Measurements from ENCODE around the gene RASSF7. TPM values are rescaled to one million over a fixed set of nuclear protein-coding genes. Genes with fewer than 3 reads are reported as not detected.

Gene RASSF7
- total RNA-seq, 1 experiment from 2014 or later: 36.2 TPM

DNA sequence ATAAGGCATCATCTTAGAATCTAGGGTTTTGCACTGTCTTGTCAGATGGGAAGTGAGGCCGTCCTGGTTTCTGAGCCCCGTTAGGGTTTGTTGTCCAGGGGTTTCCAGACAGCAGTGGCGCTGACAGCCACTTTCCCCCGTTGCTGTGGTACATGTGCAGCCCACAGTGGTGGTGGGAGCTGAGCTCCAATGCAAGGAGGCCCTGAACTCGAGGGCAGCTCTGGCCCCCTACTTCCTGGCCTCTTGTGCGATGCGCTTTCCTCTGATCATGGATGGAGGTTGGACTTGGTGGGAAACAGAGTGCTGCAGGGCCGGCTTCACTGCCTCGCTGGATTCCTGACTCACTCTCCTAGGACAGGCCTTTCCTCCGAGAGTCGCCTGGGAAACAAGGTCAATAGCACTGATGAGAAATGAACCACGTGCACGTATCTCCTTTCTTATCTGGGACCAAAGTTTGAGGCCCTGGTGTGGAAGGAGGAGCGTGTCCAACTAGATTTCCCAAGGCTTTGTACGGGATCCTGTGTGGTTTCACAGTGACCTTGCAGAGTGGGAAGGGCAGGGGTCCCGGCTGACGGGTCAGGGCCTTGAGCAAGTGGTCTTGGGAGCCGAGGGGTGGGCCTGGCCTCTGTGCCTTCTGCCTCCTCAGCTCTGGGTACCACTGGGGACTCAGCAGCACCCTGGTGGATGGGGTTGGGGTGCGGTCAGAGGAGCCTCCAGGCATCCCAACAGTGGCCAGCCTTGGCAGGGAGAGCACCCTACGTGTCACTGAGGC is 19.2 kb downstream of the RASSF7 start:
- no peaks in the 10 kb centered on the region for H3K9me3 ChIP-seq (ENCODE audit: insufficient read depth, low read depth)
- H3K4me3 ChIP-seq: no peak overlapping the region
- no peak overlapping the region for H2AFZ ChIP-seq
- H3K9me2 ChIP-seq (ENCODE audit: insufficient read depth): no peaks in the 10 kb centered on the region
- TF ChIP-seq, protein P1, sequence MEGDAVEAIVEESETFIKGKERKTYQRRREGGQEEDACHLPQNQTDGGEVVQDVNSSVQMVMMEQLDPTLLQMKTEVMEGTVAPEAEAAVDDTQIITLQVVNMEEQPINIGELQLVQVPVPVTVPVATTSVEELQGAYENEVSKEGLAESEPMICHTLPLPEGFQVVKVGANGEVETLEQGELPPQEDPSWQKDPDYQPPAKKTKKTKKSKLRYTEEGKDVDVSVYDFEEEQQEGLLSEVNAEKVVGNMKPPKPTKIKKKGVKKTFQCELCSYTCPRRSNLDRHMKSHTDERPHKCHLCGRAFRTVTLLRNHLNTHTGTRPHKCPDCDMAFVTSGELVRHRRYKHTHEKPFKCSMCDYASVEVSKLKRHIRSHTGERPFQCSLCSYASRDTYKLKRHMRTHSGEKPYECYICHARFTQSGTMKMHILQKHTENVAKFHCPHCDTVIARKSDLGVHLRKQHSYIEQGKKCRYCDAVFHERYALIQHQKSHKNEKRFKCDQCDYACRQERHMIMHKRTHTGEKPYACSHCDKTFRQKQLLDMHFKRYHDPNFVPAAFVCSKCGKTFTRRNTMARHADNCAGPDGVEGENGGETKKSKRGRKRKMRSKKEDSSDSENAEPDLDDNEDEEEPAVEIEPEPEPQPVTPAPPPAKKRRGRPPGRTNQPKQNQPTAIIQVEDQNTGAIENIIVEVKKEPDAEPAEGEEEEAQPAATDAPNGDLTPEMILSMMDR (conservative IDR thresholded peaks at IDR 0.05): no peak
- no peak for TF ChIP-seq EZH2 (IDR thresholded peaks at IDR 0.05; ENCODE audit: low read depth)
- no peak for DNase-seq
- ChIA-PET POLR2A (ENCODE audit: unreplicated experiment) (no interaction called here), CTCF (no interaction called here)
- H3K79me2 ChIP-seq (ENCODE audit: low read depth): peaks cover 53% of the 10 kb centered on the region
- H4K20me1 ChIP-seq (ENCODE audit: insufficient read depth): peaks cover 47% of the 10 kb centered on the region
- no TSS peak for BruUV-seq (replicated peaks)
- no peaks in the 10 kb centered on the region; the same call in 1 of the 2 replicates for H3K36me3 ChIP-seq (ENCODE audit: low read depth)
- intact Hi-C loops (cut with micrococcal nuclease; ENCODE audit: unreplicated experiment): no loop called here
- no peaks in the 10 kb centered on the region for H3F3A ChIP-seq (ENCODE audit: insufficient read depth, low read depth)
- no peak overlapping the region for H3K4me2 ChIP-seq
- no peak overlapping the region for H3K27ac ChIP-seq
- peaks cover 16% of the 10 kb centered on the region for H3K4me1 ChIP-seq (replicated peaks; ENCODE audit: insufficient read depth)
- H3K27me3 ChIP-seq (ENCODE audit: insufficient read depth, low read depth): no peaks in the 10 kb centered on the region

DNA sequence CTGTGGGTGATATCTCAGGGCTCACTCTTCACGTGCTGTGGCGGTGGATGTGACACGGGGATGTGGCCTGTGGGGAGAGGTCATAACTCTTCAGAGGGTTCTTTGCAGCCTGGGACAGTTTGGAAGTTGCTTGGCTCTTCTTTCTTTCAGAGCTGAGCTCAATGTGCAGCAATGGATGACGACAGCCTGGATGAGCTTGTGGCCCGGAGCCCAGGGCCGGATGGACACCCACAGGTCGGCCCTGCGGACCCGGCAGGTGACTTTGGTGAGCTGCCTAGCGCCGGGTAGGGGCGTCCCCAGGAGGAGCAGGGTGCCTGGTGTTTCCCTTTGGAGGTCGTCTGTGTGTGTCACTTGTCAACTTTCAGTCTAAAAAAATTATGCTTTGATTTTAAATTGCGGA is 20.6 kb downstream of the RASSF7 start:
- H2AFZ ChIP-seq: no peak overlapping the region
- peaks cover 53% of the 10 kb centered on the region for H3K79me2 ChIP-seq (ENCODE audit: low read depth)
- H3K4me2 ChIP-seq: no peak overlapping the region
- no peaks in the 10 kb centered on the region; the same call in 1 of the 2 replicates for H3K36me3 ChIP-seq (ENCODE audit: low read depth)
- CTCF ChIA-PET: no interaction called here
- no peaks in the 10 kb centered on the region for H3K9me3 ChIP-seq (ENCODE audit: insufficient read depth, low read depth)
- H3K27ac ChIP-seq: no peak overlapping the region
- H3K27me3 ChIP-seq (ENCODE audit: insufficient read depth, low read depth): no peaks in the 10 kb centered on the region
- BruUV-seq (replicated peaks): no TSS peak
- POLR2A ChIA-PET (ENCODE audit: unreplicated experiment): no interaction called here
- no peaks in the 10 kb centered on the region for H3F3A ChIP-seq (ENCODE audit: insufficient read depth, low read depth)
- peaks cover 47% of the 10 kb centered on the region for H4K20me1 ChIP-seq (ENCODE audit: insufficient read depth)
- peaks cover 16% of the 10 kb centered on the region for H3K4me1 ChIP-seq (replicated peaks; ENCODE audit: insufficient read depth)
- no peaks in the 10 kb centered on the region for H3K9me2 ChIP-seq (ENCODE audit: insufficient read depth)
- DNase-seq: no peak
- no peak overlapping the region for H3K4me3 ChIP-seq
- TF ChIP-seq, protein P1 (conservative IDR thresholded peaks at IDR 0.05): no peak
- no peak for TF ChIP-seq EZH2 (IDR thresholded peaks at IDR 0.05; ENCODE audit: low read depth)
- intact Hi-C loops (cut with micrococcal nuclease; ENCODE audit: unreplicated experiment): no loop called here

DNA sequence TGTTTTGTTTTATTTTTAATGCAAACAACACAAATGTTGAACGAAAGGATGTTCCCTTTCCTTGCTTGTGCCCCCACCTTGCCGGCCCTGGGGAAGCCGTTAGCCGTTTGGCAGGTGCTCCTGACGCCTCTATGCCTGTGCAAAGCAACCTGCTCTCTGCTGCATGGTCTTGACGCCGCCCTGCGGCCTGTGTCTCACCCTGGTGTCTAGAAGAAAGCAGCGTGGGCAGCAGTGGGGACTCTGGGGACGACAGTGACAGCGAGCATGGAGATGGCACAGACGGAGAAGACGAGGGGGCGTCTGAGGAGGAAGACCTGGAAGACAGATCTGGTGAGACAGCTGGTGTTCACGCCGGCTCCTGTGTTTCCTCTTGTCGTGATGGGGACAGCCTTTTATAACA is 21.0 kb downstream of the RASSF7 start:
- POLR2A ChIA-PET (ENCODE audit: unreplicated experiment): no interaction called here
- Histone ChIP-seq H3K79me2 (ENCODE audit: low read depth) (peaks cover 52% of the 10 kb centered on the region), H3K27me3 (ENCODE audit: insufficient read depth, low read depth) (no peaks in the 10 kb centered on the region), H3K4me2 (no peak overlapping the region), H2AFZ (no peak overlapping the region), H3K4me1 (replicated peaks; ENCODE audit: insufficient read depth) (peaks cover 16% of the 10 kb centered on the region), H3K9me2 (ENCODE audit: insufficient read depth) (no peaks in the 10 kb centered on the region), H3K36me3 (ENCODE audit: low read depth) (no peaks in the 10 kb centered on the region; the same call in 1 of the 2 replicates), H3K4me3 (no peak overlapping the region), H3K27ac (no peak overlapping the region), H3F3A (ENCODE audit: insufficient read depth, low read depth) (no peaks in the 10 kb centered on the region), H3K9me3 (ENCODE audit: insufficient read depth, low read depth) (no peaks in the 10 kb centered on the region), H4K20me1 (ENCODE audit: insufficient read depth) (peaks cover 47% of the 10 kb centered on the region)
- TF ChIP-seq, protein P1 (conservative IDR thresholded peaks at IDR 0.05): no peak
- no peak for TF ChIP-seq EZH2 (IDR thresholded peaks at IDR 0.05; ENCODE audit: low read depth)
- no peak for DNase-seq
- BruUV-seq (replicated peaks): no TSS peak
- intact Hi-C loops (cut with micrococcal nuclease; ENCODE audit: unreplicated experiment): no loop called here
- CTCF ChIA-PET: no interaction called here
